Activated effector memory CD4-positive, alpha-beta T cell treated with anti-CD3 and anti-CD28 coated beads, Interleukin-2, amount 50 U/mL, for 16 hours (primary cell): ENCODE data around the gene IRF1.
A peak's percentile ranks its signal among the peaks of the same experiment; 100 is the strongest.

ENCODE experiments used
- DNase-seq: peaks from one replicate; pipeline ENCODE4 v3.0.0-alpha.2; 2020

Gene IRF1

DNA sequence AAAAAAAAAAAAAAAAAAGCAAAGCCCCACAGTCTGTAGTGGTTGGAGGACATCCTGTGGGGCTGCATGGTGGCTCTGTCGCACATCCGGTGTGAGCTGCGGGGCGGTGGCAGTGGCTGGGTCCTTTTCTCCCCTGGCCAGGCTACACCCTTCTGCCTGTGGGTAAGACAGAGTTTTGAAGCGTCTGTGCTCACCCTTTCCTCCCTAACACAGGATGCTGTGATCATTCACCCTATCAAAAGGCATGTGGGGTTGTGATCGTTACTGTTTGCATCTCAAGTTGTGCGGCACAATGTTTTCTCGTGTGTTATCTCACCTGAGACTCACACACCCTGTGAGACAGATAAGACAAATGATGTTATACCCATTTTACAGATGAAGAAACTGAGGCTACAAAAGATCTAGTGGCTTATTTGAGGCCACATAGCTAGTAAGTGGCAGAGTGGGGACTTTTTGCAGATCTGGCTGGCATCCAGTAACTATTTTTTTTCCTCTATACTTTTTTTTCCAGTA lies 17.5 kb downstream of the IRF1 start:
- DNase-seq = peak; percentile 91

DNA sequence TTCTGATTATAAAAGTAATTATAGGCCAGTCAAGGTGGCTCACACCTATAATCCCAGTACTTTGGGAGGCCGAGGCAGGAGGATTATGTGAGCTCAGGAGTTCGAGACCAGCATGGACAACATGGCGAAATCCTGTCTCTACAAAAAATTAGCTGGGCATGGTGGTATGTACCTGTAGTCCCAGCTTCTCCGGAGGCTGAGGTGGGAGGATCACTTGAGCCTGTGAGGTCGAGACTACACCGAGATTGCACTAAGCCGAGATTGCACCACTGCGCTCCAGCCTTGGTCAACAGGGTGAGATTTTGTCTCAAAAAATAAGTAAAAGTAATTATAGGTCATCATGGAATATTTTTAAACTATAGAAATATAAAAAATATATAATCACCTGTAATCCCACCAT lies 18.1 kb downstream of the IRF1 start:
- peak; percentile 63 for DNase-seq

DNA sequence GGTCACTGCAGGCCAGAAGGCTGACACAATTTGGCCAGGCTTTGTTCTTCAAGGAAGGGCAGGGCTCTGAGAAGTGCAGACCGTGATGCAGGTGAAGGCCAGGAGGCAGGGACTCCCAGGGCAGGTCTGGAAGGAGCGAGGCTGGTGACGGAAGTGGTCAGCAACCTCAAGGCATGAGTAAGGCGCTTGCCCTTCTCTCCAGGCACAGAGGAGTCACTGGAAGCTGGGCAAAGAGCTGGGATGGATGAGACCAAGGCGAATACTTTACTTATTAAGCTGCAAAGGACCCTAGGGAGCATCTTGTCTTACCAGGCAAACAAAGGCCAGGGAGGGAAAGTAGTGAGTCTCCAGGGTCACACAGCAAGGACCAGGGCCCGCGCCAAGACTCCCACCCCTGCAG lies 18.6 kb downstream of the IRF1 start:
- DNase-seq = peak; percentile 67

DNA sequence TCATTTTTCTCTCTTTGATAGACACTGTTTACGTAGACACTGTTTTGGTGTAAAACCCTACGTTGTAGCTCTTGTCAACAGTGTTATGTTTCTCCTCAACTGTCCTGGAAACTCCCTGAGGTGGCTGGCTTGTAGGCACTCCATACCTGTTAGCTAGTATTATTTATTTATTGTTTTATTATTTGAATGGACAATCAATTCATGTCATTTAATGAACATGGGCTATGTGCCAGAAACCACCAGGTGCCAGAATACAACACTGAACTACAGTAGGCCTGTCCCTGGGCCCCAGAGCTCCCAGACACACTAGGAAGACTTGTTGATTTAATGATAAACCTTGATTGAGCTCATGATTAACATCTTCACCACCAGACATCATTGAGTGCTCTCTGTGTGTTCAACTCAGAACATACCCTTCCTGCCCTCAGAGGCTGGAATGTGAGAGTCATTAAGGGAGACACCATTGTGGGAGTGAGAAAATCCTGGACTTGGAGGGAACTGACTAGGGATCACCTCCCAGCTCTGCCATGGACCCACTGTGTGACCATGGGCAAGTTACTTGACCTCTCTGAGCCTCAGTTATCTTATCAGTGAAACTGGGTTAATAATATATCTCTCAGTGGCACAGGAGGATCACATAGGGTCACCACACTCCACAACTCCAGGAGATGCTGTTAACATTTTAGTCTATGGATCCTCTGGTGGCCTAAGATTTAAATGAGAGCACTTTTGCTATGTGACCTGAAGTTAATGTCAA lies 19.2 kb downstream of the IRF1 start:
- DNase-seq = peak; percentile 61

DNA sequence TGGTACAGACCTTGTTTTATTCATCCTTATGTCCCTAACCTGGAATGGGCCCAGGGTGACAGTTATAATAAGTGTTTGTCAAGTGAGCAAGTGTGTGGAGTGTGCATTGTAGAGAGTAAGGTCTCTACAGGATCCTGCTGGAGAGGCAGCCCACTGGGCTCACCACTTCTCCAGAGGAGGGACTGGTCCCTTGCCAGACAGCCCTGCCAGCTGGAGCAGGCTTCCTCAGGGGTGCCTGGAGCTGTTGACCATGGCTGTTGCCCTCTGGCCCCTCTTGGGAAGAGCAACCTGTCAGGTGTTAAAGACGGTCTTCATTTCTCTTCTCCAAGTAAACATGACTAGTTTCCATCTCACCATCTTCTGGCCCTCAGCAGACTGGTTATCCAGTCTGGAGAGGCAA lies 20.0 kb downstream of the IRF1 start:
- DNase-seq = peak; percentile 62

DNA sequence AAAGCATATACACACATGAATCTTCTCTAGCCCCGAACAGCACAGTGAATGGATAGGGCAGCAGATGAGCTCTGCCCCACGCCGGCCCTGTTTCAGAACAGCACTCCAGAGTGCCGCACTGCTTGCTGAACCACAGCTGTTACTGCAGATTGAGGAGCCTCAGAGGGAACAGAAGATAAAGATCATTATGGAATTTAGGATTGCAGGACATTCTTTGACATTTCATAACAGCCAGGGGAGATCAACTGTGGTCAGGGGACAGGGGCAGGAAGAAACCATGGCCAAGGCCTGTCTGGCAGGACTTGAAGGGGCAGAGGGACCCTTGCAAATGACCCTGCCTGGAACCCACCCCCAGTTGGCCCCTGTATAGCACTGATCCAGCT lies 20.6 kb downstream of the IRF1 start:
- peak; percentile 57 for DNase-seq

DNA sequence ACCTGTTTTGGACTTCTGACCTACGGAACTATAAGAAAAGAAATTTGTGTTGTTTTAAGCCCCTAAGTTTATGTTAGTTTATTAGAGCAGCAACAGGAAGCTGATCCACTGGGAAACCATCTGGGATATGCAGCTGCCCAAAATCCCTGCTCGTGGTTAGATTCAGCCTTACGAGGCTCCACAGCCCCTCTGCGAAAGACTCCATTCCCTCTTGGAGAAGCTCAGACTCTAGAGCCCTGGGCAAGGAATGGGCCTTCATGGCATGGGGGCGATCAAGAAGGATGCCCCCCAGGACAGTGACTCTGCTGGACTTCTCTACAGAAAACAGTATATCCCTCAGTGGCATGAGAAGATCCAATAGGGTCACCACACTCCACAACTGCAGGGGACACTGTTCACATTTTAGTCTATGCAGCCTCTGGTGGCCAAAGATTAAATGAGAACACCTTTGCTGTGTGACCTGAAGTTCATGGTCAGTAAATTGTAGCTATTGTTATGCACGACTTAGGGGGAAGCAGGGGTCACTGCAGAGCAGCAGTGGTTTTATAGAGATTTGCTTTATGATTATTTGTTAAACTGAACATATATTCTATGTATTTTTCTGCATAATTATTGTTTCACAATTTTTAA lies 21.1 kb downstream of the IRF1 start:
- peak; percentile 42 for DNase-seq

DNA sequence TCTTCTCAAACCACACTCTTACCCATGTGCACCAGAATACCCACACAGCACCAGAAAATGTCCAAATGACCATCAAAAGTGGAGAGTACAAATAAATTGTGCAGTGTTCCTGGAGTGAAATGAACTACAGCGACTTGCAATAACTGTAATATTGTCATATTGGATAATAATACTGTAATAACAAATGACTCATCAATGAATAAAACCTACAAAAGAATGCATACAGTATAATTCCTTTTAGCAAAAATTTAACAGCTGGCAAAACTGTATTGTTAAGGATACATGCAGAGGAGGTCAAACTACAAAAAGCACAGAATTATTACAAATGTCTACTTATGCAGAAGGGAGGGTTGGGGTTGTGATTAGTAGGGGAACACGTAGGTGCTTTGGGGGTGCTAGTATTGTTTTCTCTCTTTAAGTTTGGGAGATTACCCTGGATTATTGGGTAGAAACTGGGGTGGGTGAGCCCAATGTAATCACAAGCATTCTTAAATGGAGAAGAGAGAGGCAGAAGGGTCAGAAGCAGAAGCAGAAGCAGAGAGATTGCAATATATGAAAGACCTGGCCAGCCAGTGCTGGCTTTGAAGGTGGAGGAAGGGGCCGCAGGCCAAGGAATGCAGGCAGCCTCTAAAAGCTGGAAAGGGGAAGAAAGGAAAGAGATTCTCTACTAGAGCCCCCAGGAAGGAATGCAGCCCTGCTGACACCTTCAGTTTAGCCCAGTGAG lies 21.8 kb downstream of the IRF1 start:
- peak; percentile 47 for DNase-seq

DNA sequence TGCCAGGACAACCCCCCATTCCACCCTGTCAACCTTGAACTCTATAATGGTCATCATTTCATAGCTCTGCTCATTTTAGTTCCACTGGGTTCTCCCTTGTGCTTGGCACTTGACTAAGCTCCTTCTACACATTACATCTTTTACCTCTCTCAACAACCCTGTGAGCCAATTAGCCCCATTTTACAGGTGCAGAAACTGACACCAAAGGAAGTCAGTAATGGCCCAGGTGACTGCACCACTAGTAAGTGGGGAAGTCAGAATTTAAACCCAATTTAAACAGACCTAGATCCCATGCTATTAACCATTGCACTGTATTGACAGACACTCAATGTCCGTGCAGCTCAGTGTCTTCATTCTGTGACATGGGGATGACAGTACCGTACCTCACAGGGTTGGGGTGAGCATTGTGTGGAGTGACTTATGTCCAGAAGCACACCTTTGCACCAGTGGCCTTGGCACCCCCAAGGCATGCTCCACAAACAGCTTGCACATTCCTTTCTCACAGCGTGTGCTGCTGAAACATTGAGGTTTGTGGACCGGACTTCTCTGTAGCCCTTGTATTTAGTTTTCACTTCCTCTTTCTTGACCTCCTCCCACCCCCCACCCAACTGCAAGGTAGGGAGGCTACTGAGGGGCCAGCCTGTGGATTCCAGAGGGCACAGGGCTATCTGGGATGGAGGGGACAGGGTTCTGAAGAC lies 23.1 kb downstream of the IRF1 start:
- DNase-seq = peak; percentile 60

DNA sequence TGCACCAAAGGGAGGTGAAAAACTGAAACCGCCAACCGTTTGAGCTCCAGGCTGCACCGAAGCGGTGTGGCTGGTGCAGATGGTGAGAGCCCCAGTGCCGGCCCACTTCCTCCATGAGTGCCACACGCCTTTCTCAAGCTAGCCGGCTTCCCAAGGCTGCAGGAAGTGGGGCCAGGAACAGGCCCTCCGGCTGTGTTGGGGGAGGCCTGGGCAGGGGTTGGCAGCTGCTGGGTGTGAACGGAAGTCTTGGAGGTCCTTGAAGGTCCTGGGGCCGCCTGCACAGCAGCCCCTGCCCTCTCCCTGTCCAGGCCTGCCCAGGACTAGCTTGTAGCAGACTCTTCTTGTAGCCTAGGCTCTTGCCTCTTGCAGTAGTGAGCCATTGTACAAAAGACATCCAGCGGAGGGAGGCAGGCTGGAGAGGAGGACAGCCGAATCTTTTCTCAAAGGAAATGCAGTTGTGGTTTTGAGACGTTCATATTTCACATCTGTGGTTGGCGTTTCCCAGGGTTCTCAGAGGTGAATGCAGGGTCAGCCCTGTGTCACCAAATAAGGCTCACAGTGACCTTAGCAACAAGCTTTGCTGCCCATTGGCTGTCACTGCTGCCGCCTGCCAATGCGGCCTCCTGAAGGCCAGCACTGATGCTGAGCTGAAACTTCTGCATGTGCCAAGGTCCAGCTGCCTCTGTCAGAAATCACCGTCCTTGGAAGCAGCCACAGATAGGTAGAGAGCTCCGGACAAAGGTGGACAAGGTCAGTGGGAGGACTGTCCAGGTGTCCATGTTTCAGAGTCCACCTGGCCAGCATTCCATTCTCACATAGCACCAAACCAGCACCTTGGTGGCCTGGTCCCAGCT lies 23.9 kb downstream of the IRF1 start:
- DNase-seq = peak; percentile 84

DNA sequence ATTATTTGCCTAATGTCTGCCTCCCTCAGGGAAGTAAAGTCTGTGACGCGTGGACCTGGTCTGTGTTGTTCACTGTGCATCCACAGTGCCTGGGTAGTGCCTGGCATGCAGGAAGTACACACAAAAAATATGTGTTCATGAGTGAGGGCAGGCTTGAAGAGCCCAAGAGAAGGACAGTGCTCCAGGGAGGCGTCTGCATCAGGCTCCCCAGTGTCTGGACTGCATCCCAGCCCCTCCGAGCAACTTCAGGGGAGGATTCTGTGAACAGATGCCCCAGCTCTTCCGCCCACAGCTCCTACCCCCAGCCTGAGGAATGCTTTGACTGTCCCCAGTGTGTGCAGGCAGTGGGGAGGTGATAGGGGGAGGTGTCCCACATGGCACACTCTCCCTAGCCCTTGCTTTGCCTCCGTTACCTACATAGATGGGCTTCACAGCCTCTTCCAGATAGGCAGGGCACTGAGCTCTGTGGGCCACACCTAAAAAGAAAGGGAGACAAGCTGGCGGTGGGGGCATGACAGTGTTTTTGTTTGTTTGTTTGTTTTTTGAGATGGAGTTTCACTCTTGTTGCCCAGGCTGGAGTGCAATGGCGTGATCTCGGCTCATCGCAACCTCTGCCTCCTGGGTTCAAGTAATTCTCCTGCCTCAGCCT lies 25.4 kb downstream of the IRF1 start:
- peak; percentile 63 for DNase-seq

DNA sequence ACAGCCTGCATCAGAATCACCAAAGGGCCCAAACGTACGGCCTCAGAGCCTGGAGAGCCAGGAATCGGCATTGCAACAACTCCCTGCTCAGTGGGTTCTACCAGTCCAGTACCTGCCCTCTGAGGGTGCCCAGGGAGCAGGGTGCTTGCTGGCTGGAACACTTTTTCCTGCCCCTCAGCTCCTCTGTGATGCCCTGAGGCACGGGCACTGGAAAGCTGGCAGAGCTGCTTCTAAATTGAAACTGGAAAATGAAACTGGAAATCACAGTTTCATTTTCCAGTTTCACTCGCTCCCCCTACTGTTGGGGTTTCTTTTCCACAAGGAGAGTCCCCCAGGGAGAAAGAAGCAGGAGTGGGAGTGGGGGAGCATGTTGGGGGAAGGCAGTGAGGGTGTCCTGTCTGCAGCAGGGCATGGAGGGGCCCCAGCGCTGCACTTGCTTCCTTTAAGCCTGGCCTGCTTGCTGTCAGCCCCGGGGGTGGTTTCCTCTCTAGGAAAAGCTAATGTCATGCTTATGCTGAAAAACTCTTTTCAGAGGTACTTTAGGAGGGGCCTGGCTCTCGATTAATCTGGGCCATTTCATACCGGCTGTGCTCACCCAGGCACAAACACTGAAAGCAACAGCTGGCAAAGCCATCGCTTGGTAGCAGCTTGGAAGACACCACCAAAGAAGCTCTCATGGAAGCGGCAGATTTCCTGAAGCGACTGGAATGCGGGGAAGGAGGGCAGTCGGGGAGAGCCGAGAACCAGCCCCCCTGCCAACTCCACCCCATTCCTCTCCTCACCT lies 26.2 kb downstream of the IRF1 start:
- DNase-seq = peak; percentile 76

DNA sequence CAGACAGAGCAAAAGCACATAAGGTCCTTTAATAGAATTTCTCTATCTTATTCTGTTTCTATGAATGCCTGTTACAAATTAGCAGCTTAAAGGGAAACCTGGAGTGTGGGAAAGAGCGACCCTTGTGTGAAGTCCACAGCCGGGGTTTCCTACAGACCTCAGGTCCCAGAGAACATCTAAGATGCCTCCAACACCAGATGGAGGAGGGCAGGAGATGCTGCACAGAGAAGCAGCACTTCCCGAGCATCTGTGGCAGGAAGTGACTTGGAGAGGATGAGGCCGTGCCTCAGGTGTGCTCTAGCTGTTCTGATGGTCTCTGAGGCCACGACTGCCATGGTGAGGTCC lies 26.8 kb downstream of the IRF1 start:
- no peak for DNase-seq

DNA sequence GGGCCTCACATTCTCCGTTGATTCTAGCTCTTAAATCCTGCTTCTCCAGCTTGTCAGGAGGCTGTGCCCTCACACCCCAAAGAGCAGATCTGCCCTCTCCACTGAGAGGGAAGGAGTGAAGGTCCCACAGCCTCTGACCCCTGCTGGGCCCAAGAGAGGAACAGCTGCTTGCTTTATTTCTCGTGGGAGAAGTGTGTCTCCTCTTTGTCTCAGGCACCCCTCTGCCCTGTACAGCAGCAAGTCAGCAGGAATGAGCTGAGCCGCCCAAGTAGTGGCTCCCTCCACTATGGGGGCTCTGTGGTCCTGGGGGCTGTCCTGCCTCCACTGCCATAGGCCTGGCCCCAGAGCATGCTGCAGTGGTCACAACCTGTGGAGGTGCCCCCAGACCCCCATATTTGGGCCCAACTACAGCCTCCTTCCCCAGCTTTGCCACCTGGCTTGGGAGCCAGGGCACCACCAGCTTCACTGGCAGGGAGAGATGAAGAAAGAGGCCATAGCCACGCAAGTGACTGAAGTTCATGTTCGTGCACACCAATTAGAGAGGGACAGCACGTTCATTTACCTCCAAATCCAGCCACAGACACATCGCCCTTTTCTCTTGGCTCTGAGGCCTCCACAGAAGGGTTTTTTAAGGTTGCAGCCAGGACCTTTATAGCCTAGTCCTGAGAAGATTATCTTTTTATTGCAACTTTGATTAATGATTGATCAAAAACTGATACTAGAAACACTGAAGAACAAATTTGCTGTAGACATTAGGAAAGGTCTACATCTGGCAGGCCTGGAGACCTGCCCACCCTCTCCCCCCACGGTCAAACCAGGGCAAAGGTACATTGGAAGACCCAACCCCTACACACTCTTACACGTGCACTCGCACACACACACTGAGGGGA lies 27.5 kb downstream of the IRF1 start:
- DNase-seq = peak; percentile 60

DNA sequence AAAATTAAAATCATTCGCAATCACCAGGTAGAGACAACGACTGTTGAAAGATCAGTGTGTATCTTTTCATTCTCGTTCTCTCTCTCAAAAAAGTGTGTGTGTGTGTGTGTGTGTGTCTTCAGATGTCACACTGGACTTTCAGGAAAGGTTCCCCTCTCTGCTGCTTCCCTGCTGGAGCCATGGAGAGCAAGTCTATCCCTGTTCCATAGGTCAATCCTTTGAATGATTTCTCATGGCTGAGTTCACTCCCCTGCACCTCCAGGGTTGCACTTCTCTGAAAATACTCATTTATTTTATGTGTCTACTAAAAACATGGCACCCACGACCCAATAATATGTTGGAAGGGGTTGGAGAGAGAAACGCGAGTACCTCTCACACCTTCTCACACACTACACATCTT lies 28.2 kb downstream of the IRF1 start:
- no peak for DNase-seq

DNA sequence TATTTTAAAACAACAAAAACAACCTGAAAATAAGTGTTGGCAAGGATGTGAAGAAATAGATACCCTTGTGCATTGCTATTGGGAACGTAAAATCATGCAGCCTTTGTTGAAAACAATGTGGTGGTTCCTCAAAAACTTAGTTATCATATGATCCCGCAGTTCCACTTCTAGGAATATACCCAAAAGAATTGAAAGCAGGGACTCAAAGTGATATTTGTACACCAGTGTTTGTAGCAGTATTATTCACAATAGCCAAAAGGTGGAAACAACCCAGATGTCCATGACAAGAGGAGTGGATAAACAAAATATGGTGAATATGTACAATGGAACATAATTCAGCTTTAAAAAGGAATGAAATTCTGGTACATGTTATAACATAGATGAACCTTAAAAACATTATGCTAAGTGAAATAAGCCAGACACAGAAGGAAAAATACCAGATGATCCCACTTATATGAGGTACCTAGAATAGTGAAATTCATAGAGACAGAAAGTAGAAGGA lies 29.0 kb downstream of the IRF1 start:
- no peak for DNase-seq

DNA sequence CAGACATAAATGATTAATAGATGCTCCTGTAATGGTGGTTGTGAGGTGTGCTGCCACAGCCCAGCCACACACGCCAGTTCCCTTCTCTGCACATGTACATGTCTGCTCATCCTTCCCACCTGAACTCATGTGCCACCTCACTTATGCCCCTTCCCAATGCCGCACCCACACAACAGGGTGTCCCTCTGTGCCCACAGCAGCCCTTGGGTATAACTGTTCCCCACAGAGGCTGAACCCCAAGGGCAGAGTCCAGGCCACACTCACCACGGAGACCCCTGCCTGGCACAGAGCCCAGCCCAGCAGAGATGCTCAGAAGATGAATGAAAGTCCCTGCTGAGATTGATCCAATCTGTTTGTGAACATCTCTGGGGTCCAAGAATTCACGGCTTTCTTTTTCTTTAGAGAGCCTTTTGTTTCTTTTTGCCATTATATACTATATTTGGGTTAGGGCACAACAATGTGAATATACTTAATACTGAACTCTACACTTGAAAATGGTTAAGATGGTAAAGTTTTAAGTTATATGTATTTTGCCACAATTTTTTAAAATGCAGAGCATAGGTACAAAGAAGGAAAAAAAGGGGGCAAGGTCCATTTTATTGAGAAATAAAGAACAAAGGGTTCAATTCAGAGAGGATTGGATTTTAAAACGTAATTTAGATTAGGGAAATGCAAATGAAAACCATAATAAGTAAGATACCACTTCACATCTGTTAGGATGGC lies 29.6 kb downstream of the IRF1 start:
- no peak for DNase-seq

DNA sequence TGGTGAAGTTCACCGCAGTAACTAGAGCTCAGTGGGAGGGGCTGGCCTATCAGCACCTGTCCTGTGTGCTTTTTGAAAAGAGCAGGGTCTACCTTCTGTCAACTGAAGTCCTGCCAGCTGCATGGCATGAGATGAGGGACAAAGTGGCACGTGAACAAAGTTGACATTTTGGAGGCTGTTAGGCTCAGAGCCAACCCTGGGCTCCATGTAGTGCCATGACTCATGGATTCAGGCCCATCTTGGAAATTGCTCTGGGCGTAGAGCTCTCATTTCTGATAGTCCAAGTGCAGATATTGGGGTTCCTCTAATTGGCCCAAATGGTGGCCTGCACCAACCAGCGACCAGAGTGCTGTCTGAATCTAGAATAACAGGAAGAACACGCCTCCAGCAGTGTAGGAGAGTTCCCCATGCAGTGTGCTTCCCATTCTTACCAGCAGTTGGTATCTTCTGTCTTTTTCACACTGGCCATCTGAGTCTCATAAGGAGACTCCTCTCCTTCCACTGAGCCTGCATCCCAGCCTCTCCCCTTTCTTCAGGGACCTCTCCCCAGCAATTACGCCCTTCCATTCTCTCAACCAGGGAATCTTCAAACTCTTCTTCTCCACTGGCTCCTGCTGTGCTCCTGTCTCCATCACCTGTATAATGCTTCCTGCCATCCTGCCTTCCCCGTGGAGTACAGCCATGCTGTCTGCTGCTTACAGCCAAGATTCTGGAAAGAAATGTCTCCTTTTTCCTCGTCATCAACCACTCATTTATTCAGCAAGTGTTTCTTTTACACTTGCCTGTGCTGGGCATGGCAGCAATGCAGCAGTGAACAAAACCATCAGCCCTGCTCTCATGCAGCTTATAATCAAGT lies 30.4 kb downstream of the IRF1 start:
- DNase-seq = peak; percentile 61
